NCI-H1105 treated with DMSO at 0.1 percent for 48 hours (cell line): ENCODE measurements around the gene TRABD2B.

Experiments used
- DNase-seq: peaks from one replicate; lab custom pipeline; 2025; lab: John Stamatoyannopoulos, UW

Gene TRABD2B

DNA sequence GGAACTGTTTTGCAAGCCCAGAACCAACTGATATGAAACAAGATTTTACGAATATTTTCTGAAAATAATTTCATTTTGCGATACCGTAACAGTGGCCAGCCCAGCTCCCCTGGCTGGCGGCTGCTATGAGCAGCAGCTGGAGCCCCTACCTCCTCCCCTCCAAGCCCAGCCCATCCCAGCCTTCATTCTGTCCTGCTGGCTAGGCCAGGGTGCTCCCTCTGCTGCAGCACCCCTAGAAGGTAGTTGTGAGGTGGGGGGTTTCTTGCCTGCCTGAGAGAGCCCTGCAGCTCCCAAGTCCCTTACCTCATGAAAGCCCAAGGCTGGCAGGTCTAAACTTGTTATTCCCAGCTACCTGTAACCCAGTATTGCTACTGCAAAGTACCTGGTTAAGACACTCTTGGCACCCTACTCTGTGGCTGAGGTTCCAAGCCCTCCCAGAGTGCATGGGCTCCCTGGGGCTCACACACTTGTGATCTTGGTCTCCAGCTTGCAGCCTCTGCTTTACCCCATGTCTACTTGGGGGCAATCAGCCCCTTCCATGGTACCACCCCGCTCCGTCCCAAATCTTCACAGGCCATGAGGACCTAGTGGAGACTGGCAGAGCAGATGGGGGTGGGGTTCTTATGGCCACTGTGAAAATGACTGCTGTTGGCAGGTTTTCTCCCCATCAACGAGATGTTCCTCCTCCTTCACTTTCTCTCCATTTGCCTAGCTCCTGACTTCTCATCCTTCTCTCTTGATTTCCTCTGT lies 239.8 kb downstream of the TRABD2B start:
- DNase-seq = no peak

- DNase-seq = no peak
Observed at GRCh38 chr1:47756411-47756810, 240.8 kb downstream of the TRABD2B start.

GRCh38 chr1:47756006-47756405 lies 241.2 kb downstream of the TRABD2B start:
- no peak for DNase-seq

GRCh38 chr1:47755101-47755990 lies 241.8 kb downstream of the TRABD2B start:
- DNase-seq = no peak

DNA sequence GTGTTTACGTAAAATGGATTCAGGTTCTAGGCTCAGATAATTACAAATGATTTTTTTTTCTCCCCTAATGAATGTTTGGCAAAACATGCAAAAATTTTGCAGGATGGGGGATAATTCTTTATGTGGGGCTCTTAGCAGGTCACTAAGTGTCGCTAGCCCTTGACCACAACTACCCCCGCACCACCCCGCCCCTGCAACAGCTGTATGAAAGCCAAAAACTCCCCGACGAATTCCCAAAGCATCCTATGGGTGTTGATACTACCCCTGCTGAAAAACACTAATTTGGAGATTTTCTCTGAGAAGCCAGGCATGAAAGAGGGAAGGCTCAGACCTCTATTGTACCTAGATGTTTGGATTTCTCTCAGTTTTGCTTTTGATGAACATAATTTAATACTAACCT lies 243.0 kb downstream of the TRABD2B start:
- no peak for DNase-seq

- DNase-seq = no peak
Observed at GRCh38 chr1:47753808-47754207, 243.4 kb downstream of the TRABD2B start.

- no peak for DNase-seq
Observed at GRCh38 chr1:47752559-47752958, 244.6 kb downstream of the TRABD2B start.

- no peak for DNase-seq
Observed at GRCh38 chr1:47751996-47752451, 245.2 kb downstream of the TRABD2B start.

- DNase-seq = no peak
Observed at GRCh38 chr1:47751193-47751592, 246.0 kb downstream of the TRABD2B start.

- no peak for DNase-seq
Observed at GRCh38 chr1:47745715-47746609, 251.2 kb downstream of the TRABD2B start.

GRCh38 chr1:47742890-47743760 lies 254.1 kb downstream of the TRABD2B start:
- no peak for DNase-seq

- peak; percentile 37 for DNase-seq
Observed at GRCh38 chr1:47738560-47739182, 258.5 kb downstream of the TRABD2B start.

GRCh38 chr1:47732489-47732888 lies 264.7 kb downstream of the TRABD2B start:
- no peak for DNase-seq

DNA sequence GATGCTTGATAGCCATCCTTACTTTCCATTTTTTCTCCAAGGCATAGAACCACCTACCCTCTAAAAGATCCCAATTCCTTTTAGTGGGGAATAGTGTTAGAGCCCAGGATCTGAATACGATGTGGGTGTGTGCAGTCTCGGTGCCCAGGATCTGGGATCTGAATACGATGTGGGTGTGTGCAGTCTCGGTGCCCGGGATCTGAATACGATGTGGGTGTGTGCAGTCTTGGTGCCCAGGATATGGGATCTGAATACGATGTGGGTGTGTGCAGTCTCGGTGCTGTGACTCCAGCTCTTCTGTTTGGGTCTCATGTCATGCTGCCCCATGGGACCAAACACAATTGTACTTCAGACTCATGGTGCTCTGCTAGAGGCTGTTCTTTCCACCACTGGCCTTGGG lies 265.5 kb downstream of the TRABD2B start:
- no peak for DNase-seq

DNA sequence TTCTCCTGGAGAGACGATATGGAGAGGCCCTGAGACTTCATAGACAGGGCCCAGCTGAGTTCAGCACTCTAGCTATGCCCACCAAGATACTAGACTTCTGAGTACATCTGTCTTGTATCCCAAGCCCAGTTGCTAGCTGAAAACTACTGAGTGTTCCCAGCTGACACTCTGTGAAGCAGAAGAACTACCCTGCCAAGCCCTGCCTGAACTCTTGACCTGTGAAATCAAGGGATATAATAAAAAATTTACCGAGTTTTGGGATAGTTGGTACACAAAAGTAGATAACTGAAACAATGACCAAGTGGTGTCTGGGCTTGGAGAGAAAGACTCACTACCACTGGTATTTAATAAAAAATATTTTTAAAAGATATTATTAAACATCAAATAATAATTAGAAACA lies 267.5 kb downstream of the TRABD2B start:
- no peak for DNase-seq

GRCh38 chr1:47727697-47728085 lies 269.5 kb downstream of the TRABD2B start:
- DNase-seq = no peak

DNA sequence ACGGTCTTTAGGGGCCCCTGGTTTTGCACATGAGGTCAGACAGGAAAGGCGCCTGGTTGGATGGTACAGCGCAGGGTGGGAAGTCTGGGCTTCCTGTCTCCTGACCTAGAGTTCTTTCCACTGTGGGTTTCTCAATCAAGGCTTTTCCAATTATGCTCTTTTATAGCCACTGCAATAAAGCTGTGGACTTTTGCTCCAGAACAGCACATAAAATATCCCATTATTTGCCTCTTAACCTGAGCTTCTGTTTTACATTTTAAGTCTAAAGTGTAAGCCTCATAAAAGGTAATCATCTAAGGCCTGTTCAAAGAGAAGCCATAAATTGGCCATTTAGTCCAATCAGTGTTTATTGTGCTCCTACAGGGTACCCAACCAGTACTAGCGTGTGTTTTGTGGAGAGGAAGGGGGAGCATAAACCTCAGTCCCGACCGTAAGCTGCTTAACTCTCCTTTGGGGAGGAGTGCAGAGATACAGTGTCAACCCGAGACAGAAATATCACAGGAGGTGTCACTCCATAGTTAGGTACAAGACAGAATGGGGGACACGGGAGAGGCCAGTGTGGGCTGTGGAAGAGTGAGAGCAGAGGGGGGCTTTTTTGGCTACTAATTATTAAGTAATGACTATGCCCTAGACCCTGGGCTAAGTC lies 270.0 kb downstream of the TRABD2B start:
- DNase-seq = no peak

DNA sequence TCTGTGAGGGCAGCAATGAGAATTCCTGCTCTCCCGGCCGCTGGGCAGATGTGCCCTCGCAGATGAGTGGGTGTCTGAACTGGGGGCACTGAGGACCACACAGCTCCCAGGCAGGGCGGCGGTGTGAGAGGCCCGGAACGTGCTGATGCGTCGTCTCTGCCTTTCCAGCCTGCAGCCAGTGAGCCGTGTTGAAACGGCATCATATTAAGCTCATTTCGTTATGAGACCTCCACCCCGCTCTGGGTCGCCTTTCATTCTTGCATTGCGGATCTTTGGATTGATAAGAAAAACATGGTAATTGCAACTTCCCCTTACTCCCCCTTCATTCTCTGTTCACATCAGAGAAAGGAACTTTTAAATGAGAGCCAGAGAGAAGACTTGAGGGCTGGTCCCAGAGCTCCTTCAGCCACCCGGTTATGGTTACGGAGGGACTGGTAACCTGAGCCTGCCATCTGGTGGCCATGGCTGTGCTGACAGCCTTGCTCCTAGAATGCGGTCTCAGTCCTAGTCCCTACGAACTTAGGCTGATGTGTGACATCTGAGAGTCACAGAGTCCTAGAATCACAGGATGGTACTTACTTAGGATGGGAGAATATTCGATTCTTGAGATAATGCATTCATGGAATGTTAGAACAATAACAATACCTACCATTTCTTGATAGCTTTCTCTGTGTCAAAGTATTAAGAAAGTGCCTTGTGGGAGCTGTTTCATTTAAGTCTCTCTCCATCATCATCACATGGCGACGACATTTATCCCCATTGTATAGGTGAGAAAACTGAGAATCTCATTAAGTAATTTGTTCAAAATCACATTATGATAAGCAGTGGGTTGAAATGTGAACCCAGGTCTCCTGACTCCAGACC lies 271.0 kb downstream of the TRABD2B start:
- DNase-seq = peak; percentile 85

DNA sequence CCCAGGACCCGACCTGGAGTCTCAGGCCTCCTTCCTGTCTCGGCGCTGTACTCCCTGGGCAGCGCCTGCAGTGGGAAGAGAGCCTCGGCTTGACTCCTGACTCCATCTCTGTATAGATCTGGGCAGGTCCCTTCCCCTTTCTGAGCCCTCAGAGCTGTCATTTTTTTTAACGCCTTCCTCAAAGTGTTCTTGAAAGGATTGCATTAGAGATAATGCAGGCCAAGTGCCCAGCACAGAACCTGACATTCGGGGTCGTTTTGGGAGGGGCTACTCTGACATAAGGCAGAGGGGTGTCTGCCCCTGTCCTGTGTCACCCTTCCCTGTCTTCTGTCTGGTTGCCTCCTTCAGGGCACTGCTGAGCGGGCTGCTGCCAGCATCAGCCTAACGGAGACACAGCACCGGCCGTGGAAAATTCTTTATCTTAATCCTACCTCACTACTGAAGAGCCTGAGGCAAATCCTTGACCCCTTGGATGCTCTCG lies 271.6 kb downstream of the TRABD2B start:
- DNase-seq = peak; percentile 55
